GM12875 (cell line): Measurements from ENCODE around the gene ZMIZ1.

ENCODE experiments used
- H3K4me3 ChIP-seq: one replicate; pipeline ENCODE4 v1.5.1; 2011; ENCODE audit warnings: low read depth, low read length, control low read depth
- TF ChIP-seq, protein P1 (sequence below): IDR thresholded peaks from 2 replicates; pipeline ENCODE4 v1.5.1; 2011; ENCODE audit warnings: low read depth, mild to moderate bottlenecking, control low read depth, inconsistent platforms, low read length, moderate library complexity, borderline replicate concordance; ENCODE audit not compliant: insufficient read depth

Gene ZMIZ1

DNA sequence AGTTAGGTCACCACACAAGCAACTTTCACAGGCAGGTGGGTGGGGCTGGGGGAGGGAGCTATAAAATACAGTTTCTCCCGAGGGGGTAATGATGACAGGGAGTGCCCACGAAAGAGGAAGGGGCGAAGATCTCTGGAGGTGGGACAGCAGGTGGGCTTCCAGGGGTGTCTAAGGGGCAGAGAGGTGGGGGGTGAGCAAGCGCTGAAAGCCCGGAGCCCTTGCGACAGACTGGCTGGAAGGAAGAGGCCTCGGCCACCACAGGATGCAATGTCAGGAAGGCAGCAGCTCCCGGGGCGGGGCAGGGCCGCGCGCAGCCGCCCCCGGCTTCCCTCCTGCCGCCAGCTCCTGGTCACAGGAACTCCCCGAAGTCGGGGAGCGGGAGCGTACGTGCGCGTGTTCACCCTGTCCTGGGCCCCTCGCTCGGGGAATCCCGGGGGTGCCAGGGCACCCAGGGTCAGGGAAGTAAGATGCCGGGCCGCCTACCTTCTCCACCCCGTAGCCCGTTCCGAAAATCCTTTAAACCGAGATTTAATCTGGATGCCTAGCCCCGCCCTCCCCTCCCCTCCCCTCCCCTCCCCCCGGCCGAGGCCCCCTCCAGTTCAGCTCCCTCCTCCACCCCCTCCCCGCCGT is 173.3 kb downstream of the ZMIZ1 start:
- TF ChIP-seq, protein P1, sequence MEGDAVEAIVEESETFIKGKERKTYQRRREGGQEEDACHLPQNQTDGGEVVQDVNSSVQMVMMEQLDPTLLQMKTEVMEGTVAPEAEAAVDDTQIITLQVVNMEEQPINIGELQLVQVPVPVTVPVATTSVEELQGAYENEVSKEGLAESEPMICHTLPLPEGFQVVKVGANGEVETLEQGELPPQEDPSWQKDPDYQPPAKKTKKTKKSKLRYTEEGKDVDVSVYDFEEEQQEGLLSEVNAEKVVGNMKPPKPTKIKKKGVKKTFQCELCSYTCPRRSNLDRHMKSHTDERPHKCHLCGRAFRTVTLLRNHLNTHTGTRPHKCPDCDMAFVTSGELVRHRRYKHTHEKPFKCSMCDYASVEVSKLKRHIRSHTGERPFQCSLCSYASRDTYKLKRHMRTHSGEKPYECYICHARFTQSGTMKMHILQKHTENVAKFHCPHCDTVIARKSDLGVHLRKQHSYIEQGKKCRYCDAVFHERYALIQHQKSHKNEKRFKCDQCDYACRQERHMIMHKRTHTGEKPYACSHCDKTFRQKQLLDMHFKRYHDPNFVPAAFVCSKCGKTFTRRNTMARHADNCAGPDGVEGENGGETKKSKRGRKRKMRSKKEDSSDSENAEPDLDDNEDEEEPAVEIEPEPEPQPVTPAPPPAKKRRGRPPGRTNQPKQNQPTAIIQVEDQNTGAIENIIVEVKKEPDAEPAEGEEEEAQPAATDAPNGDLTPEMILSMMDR = no peak
- H3K4me3 ChIP-seq = peak overlapping the region; percentile 85

DNA sequence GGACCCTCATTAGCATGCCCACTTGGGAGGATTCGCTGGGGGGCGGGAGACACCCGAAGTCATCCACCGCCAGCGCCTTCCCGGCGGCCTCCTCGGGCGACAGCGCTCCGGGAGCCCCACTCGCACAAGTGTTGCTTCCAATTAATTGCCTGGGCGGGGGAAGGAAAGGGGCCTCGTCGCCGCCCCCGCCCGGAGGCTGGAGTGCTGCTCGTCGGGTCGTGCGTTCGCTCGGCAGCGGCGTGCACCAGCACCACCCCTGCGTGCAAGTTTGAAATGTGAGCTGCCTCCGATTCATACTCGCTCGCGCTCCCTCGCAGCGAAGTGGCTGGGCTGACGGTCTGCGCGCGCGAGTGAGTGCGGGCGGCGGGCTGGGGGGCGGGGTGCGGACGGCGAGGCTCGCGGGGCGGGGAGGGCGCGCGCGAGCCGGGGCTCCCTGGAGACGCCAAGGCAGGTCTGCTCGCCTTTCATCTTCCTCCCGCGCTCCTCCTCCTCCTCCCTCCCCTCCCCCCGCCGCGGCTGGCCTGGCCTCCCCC is 173.9 kb downstream of the ZMIZ1 start:
- TF ChIP-seq, protein P1 = 0 out of 2 replicates have a peak, but pooled peaks have one; percentile 5
- H3K4me3 ChIP-seq = peak overlapping the region; percentile 85

DNA sequence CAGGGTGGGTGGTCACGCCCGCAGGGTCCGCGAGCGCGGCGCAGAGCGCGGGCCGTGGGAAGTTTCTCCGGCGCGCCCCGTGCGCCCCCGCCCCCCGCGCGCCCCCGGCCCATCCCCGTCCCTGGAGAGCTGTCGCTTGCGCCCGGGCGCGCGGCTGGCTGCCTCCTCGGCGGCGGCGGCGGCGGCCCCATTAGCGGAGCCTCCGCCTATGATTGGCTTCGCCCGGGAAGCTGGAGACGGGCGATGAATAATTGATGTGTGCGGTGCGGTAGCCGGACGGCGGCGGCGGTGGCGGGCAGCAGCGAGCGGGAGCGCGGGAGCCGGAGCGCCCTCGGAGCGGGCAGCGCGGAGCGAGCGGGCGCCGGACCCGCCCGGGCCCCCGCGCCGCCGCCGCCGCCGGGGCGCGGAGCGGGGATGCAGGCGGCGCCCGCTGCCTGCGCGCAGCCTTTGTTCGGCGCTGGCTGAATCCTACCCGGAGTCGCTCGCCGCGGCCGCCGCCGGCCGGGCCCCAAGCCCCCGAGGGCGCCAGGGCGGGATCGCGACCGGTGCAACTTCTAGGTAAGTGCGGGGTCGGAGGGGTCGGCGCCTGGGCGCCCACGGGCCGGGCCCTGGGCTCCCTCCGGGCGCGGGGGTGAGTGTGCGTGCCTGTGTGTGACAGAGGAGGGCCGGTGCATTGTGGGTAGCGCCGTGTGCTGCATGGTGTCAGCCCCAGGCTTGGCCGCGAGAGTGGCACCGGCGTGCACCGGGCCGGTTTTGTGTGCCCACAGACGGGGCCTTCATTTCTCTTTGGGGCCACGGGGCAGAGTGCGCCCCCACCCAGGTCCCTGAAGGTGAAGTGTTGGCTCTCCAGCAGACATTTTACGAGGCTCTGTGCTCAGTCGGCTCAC is 174.7 kb downstream of the ZMIZ1 start:
- TF ChIP-seq, protein P1 = no peak
- peak overlapping the region; percentile 85 for H3K4me3 ChIP-seq

DNA sequence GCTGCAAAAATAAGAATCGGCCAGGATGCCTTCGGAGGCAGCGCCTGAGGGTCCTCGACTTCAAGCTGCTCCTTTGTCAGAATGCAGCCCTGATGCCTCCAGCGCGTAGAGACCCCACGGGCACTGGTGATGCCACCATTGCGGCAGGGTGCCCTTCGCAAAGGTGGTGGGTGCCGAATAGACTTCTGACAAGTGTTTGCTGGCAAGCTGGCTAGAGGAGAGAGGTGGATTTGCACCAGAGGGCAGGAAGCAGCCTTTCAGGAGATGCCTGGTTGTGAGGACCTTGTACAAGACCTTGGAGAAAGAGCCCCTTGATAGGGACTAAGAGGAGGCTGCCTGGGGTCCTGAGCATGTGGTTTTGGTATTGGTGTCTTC is 175.3 kb downstream of the ZMIZ1 start:
- TF ChIP-seq, protein P1 = no peak

DNA sequence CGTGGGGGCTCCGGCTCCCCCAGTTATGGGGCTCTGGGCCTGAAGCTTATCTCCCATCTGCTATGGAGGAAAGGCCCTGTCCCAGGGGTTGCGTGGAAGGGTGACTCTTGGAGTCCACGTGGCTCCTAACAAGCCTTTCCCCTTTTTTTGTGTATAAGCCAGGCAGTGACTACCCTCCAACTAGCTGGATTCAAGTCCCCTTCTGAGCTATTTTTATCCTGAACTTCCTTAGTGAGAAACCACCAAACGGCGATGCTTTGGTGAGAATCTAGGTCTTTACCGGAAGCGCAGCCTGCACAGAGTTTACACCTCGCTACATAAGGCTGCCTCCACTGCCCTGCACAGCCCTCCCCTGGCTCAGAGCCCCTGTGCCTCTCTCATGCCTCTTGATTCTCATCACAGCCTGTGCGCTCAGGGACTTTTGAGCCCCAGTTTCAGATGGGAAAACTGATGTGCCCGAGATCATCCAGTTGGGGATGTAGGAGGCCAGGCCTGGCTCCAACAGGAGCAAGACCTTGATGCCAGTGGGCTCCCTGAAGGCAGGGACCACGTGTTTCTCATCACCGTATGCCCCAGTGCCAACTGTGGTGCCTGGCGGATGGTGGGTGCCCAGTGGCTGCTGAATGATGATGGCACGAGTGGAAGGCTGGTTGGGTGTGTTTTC is 176.2 kb downstream of the ZMIZ1 start:
- TF ChIP-seq, protein P1 = no peak
- H3K4me3 ChIP-seq = peak overlapping the region; percentile 85

More for the DNA sequence above, 175.3 kb downstream of the ZMIZ1 start:
- peak overlapping the region; percentile 85 for H3K4me3 ChIP-seq

DNA sequence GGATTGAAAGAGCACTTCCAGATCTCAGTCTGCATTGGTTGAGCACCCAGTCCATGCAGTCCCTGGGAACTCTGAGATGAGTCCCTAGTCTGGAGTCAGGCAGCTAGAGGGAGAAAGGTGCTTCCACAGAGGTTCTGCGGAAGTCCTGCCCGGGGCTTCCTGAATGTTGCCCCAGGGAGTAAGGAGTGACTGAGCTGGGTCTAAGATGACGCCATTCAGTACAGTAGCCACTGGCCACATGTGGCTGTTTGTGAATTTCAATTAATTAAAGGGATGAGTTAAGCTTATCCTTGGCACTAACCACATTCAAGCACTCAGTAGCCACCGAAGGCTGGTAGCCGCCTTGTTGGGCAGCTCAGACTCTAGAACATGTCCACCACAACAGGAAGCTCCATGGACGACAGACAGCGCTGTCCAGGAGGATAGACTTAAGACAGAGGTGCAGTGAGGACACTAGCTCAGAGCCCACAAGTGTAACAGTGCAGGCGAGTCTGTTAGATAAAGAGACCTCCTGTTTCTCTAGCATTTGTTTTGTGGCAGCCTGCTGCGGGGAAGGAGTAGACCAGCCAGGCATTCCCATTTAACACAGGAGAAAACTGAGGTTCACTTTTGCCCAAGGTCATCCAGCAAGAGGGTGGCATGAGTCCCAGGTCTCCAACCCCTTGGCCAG is 176.9 kb downstream of the ZMIZ1 start:
- peak overlapping the region; percentile 85 for H3K4me3 ChIP-seq
- TF ChIP-seq, protein P1 = no peak
